SK-N-MC (cell line): ENCODE data around the gene SLC6A4.
A peak's percentile ranks its signal among the peaks of the same experiment; 100 is the strongest.
"Not testable (repeated sequence)": the region's sequence is repeated elsewhere in the genome, so short reads cannot be mapped to it uniquely, and the experiment has no call there.

Experiments used
- DNase-seq: peaks from one replicate; pipeline ENCODE4 v3.0.0-alpha.2; 2011; ENCODE audit warnings: low read depth, low spot score
- H3K27ac ChIP-seq: fragments of 200-600 bp; sonication (generic); 2 replicates; pipeline ENCODE4 v1.5.1; 2016; ENCODE audit warnings: mixed run types
- H3K36me3 ChIP-seq: fragments of 200-600 bp; sonication (generic); 2 replicates; pipeline ENCODE4 v1.6.1; 2017; ENCODE audit warnings: antibody characterized with exemption, low read length, mixed read lengths; ENCODE audit not compliant: insufficient read depth
- H3K4me3 ChIP-seq: fragments of 200-600 bp; sonication (generic); 2 replicates; pipeline ENCODE4 v1.5.1; 2016
- H3K9ac ChIP-seq: fragments of 200-600 bp; sonication (generic); 2 replicates; pipeline ENCODE4 v1.8.0; 2017; ENCODE audit warnings: mixed run types, mixed read lengths; ENCODE audit not compliant: insufficient read length
- H3K9me3 ChIP-seq: fragments of 200-600 bp; sonication (generic); 2 replicates; pipeline ENCODE4 v1.6.1; 2017; ENCODE audit warnings: low read depth, mild to moderate bottlenecking, antibody characterized with exemption, low read length, moderate library complexity, mixed read lengths
- EZH2 ChIP-seq: fragments of 200-600 bp; sonication (generic); IDR thresholded peaks from one replicate; pipeline ENCODE4 v1.6.1; 2017; ENCODE audit warnings: antibody characterized with exemption
- FOXP2 ChIP-seq: optimal IDR thresholded peaks from 2 replicates; pipeline ENCODE3; 2011; ENCODE audit warnings: mild to moderate bottlenecking, moderate library complexity; ENCODE audit not compliant: insufficient read depth; ENCODE audit errors: extremely low read length, control extremely low read depth
- POLR2AphosphoS5 ChIP-seq: IDR thresholded peaks from 2 replicates; pipeline ENCODE4 v1.6.1; 2012; ENCODE audit warnings: mild to moderate bottlenecking, low read depth, low read length, borderline replicate concordance

Gene SLC6A4

DNA sequence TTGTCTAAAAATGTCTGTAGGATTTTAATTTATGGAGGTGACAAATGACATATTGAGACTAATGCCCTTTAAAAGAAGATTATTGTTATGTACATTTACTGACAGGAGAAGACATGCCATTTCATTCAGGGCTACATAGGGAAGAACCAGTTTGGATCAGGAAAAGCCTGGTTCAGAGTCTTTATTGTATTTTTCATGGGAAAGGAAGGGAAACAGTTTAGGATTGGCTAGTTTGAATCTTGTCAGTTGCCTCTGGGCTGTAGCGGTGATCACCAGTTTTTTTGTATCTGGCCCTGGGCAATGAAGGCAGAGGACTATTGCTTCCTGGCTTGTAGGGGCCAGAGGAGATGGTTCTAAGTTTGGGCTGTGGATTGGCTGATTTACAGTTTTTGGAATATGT is 87.1 kb downstream of the SLC6A4 start:
- Histone ChIP-seq H3K27ac (peak overlapping the region; percentile 62), H3K9me3 (no peaks in the 10 kb centered on the region), H3K36me3 (peaks cover 22% of the 10 kb centered on the region), H3K4me3 (no peak overlapping the region), H3K9ac (no peak overlapping the region)
- no peak for TF ChIP-seq FOXP2
- no peak for TF ChIP-seq POLR2AphosphoS5
- TF ChIP-seq EZH2 = no peak
- no peak for DNase-seq

DNA sequence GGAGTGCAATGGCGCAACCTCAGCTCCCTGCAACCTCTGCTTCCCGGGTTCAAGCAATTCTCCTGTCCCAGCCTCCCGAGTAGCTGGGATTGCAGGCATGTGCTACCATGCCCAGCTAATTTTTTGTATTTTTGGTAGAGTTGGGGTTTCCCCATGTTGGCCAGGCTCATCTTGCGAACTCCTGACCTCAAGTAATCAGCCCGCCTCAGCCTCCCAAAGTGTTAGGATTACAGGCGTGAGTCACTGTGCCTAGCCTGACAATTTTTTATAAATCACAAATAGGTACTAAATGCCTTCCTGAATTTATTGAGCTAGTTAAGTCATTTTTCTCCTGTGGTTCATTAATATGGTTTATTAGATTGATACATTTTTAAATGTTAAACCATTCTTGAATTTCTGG is 87.6 kb downstream of the SLC6A4 start:
- not testable (repeated sequence) for H3K4me3 ChIP-seq, H3K9ac ChIP-seq, DNase-seq, H3K9me3 ChIP-seq
- Histone ChIP-seq H3K27ac (peak overlapping the region; percentile 62), H3K36me3 (peaks cover 22% of the 10 kb centered on the region)
